GM21825 (cell line): Measurements from ENCODE around the gene WIPF3.

Source experiments
- ATAC-seq: cut with Tn5 transposase; IDR thresholded peaks from one replicate; pipeline ENCODE4 v1.9.1; 2021; ENCODE audit warnings: mild to moderate bottlenecking, moderate library complexity; ENCODE audit not compliant: unreplicated experiment

Gene WIPF3

DNA sequence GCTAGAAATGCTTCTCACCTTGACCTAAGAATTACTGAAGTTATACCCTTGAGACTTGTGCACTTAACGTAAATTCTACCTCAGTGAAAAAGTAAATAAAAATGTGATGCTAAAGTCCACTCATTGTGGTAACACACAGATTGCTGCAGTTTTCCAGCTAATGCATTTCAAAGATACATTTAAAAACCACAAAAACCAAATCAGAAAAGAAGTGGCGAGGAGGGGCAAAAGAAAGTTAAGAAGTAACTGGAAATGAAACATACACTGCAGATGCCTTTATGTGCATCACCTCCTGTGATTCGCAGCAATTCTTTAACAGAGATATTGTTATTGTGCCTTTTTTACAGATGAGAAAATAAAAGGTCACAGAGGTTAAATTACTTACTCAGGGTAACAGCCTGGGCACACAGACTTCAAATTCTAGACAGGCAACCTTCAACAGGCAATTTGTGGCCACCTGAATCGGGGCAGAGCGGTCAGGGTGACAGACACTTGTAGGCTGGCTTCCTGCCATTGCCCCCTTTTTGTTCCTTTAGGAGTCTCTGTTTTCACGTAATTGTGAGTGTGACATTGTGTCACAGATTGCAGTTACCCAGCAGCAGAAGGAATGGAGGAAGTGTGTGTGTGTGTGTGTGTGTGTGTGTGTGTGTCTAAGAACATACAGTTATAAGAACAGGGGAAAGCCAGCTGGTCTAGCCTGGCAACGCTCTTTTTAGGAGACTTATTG, 1.9 kb downstream of the WIPF3 start:
- ATAC-seq = no peak

GRCh38 chr7:29809533-29810155, 3.3 kb downstream of the WIPF3 start:
- ATAC-seq = no peak

DNA sequence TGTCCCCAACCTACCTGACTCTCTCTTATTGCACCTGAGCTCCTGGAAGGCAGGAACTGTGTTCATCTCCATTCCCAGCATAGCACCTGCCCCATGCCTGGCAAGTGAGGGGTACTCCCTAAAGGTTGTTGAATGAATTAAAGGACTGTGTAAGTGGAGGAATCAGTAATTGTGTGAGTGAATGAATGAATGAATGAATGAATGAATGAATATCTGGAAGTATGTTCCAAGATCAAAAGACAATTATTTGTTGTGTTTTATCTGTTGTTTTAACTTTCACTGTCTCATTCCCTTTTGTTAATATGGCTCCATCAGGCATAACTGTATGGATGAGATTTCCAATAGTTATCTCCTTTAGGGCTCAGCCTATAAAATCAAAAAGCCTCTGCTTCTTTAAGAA, 4.0 kb downstream of the WIPF3 start:
- no peak for ATAC-seq

DNA sequence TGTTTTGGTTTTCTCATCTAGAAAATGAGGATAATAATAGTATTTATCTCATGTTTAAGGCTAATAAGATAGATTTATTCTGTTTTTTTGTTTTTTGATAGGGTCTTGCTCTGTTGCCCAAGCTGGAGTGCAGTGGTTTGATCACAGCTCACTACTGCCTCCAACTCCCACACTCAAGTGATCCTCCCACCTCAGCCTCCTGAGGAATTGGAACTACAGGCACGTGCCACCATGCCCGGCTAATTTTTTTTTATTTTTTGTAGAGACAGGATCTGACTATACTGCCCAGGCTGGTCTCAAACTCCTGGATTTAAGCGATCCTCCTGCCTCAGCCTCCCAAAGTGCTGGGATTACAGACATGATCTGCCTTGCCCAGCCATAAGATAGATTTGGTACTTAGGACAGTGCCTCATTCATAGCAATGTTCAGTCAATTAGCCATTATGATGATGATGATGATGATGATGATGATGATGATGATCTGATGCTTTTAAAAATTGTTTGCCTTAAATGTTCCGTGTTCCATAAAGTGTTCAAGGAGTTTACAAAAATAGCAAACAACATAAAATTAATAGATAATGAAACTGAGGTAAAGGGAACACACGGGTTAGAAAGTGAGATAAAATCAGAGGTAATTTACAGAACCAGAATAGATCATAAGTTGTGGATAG, 4.6 kb downstream of the WIPF3 start:
- no peak for ATAC-seq

- no peak for ATAC-seq
Observed at GRCh38 chr7:29811586-29811985, 5.3 kb downstream of the WIPF3 start.

DNA sequence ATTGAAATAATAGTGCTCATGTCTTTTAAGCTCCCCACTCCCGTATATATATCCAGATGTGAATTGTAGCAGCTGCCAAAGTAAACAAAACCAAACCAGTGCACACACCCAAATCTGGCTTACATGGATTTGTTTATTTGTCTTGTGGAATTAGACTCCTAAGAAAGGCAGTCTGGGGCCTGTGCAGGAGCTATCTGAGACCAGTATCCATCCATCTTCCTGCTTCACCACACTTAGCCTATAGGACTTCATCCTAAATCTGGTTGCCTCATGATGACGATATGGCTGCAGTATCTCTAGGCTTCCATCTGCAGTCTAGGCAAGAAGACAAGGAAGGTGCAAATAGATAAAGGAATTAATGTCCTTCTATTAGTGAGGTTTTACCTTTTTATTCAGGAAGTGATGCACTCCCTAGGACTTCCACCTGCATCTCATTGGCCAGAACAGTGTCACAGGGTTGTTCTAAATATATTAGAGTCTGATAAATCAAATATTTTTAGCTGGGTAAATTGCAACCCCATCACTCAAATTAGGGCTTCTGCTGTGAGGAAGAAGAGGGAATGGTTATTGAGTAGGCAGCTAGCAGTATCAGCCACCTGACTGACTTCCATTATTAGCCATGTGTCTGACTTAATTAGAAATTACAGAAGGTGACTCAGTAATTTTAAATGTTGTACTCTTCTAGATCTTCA, 6.0 kb downstream of the WIPF3 start:
- ATAC-seq = no peak

DNA sequence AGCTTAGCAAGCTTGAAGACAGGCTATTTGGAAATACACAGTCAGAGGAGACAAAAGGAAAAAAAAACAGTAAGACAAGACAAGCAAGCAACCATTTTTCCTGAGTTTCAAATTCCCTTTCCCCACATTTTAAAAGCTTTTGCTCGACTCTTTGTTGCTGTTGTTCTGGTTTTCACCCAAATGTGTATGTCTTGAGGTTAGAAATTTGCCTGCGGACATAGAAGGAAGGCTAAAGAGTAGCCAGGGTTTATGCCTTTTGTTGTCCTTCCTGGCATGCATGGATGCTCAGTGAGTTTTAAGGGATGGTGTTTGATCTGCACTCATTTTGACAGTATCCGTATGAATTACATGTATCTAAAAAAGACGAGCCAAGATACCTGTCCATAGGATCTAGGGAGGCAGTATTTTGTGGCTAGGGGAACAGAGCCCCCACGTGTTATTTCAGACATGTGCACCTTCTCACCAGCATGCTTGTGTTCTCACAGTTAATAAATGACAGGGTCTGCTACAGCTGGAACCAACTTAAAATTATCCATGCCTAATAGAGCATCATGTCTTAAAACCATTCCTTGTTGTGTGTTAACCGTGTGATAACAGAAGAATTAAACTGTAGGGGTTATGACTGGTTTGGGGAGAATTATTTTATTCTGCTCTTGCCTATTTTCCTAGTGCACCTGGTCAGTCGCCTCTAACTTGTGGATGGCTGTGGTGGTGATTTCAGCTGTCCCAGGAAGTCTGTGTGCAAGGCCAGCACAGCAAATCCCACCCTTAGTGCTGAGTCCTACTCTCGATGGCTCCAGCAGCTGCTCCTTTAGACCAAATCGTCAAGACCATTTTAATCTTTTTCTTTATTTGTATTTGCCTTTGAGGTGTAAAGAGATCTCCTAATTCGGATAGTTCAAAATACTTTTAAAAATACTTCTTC, 9.1 kb downstream of the WIPF3 start:
- no peak for ATAC-seq

- no peak for ATAC-seq
Observed at GRCh38 chr7:29818308-29818707, 12.0 kb downstream of the WIPF3 start.

- peak; percentile 77 for ATAC-seq
Observed at GRCh38 chr7:29825775-29826529, 19.6 kb downstream of the WIPF3 start.

- ATAC-seq = no peak
Observed at GRCh38 chr7:29826530-29826822, 20.2 kb downstream of the WIPF3 start.

GRCh38 chr7:29826904-29827303, 20.6 kb downstream of the WIPF3 start:
- no peak for ATAC-seq

DNA sequence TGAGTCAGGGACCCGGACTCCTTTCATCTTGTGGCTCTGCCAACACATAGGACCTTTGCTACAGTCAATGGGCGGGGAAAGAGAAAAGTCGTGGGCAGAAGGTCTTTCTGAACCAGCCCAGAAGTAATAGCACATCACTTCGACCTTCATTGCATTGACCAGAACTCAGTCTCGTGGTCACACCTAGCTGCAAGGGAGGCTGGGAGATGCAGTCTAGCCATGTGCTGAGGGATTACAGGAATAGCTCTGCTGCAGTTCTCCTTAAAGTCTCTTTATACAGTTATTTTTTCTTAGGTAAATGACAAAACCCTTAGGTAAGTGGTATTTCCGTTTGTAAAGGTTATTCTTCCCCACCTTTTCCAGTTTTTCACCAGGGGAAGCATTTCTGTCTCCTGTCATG, 25.4 kb downstream of the WIPF3 start:
- ATAC-seq = no peak

DNA sequence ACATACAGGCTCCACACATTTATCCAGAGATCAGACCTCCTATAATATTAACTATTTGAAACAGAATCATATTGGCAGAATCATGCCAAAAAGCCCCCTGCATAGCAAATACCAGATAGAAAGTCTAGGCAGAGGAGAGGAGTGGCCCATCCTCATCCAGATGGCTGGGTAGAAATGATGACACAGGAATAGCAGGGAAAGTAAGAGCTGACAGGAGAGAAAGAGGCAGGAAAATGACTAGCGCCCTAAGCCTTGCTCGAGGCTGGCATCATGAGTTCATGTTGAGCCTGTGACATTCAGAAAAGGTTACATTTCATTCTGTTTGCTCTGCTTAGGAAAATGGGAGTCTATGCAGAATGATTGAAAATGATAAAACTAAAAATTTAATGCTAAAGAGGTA, 27.6 kb downstream of the WIPF3 start:
- no peak for ATAC-seq

- no peak for ATAC-seq
Observed at GRCh38 chr7:29835718-29836117, 29.4 kb downstream of the WIPF3 start.

DNA sequence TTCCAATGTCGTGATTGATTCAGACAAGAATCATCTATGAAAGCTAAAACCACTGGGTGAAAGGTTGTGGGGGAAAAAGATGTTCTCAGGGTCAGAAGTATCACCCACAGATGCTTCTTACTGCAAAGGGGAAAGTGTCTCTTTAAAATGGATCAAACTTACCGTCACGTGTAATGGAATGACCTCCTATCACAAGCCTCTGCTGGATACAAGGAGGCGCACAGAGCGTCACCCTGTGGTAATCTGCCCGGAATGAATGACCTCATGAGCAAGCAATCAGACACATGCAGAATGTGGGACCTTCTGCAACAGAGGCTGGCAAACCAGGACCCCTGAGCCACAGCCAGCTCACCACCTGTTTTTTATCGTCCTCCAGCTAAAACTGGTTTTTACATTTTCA, 33.0 kb downstream of the WIPF3 start:
- ATAC-seq = no peak

- ATAC-seq = no peak
Observed at GRCh38 chr7:29839921-29840320, 33.6 kb downstream of the WIPF3 start.

DNA sequence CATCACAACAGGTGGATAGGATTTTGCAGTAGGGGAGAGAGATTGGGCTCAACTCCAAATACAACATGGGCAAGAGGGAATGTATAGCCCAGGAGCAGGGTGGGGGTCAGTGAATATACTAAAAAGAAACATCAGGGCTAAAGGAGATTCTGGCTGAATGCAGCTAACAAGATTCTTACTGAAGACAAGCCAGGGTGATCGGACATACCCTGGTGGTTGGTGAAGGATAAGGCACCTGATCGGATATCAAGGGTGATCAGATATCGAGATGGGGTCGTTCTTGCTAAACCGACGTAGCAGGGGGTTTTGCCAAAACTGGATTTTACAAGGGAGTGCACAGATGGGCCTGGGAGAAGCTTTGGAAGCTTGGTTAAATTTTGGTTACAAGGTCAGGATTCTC, 34.4 kb downstream of the WIPF3 start:
- ATAC-seq = no peak

DNA sequence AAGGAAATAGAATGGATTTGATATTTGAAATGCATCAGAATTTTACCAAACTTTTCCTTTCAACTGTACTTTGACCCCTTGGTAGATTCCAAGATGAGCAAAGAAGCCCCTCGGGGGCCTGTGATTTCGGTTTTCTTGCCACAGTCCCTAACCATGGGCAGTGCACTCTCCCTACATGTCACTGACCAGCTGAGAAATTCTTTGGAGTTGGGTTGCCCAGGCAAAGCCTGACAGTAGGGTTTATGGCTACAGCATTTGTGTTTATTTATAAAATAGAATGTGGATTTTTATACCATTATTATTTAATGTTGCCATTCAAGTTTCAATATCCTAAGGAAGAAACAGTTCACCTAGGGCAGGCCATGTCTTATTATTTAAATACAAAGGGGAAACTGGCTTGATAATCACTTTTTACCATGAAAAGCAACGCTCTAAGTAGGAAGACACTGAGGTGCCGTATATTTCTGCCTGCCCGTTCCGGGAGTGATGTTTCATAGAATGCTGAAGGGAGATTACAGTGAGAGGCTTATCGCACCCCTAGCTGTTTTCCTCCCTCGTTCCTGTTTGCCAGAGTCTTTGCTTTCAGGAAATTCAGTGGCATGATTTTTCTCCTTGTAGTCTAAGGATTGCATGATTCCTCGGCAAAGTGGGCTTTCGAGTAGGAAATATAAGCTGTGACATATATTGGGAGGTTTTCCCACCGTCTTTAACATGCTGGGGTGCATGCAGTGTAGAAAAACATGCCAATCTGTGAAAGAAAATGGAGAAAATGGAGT, 35.8 kb downstream of the WIPF3 start:
- no peak for ATAC-seq

DNA sequence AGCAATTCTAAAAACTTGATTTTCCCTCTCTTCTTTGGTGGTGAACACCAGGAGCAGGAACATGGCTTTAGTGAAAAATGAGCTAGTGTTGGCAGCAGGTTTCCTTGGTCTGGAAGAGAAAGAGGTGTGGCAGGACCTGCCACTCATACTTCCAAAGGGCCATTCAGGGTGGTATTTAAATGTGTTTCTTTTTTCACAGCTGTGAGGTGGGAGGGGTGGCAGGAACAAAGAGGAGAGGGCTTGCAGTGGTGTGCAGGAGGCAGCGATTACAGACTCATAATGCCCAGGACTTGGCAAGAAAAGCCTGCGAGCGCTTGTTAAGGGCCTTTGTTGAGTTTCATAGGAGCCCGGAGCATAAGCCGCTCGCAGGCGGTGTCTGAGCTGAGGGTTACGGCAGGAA, 36.8 kb downstream of the WIPF3 start:
- ATAC-seq = no peak
